HS-27A (cell line): ENCODE data around the gene PPFIA4.

ENCODE experiments used
- DNase-seq: peaks from one replicate; pipeline ENCODE4 v3.0.0-alpha.2; 2012; ENCODE audit warnings: low read depth, missing footprints

Gene PPFIA4

DNA sequence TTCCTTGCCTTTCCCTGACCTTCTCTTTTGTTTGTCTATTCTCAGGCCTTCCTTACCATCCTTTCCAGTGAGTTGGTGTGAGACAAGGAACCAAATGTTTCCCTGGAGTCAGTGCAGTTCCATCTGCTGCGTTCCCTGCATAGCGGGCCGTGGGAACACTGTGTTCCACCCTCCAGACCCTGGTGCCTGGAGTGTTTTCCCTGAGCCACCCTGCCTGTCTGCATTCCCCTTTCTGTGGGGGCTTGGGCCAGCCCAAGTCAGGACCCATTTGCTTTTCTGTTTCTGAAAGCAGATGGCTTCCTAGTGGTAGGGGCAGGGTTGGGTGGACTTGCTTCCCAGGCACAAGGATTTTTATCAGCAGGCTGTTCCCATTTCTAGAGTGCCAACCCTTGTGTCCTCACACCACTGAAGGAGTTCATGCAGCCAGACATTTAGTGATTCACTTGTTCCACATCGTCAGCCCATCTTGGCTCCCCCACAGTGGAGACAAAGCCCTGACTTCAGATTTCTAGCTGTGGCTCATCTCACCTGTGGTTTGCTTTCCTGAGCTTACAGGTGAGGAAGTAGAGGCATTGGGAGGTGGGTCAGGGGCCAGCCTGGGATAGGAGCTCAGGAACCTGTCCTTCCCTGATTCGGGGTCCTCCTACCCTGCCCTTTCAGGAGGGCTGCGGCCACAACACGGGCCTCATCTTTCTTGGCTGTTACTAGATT, 73.7 kb downstream of the PPFIA4 start:
- DNase-seq = no peak

DNA sequence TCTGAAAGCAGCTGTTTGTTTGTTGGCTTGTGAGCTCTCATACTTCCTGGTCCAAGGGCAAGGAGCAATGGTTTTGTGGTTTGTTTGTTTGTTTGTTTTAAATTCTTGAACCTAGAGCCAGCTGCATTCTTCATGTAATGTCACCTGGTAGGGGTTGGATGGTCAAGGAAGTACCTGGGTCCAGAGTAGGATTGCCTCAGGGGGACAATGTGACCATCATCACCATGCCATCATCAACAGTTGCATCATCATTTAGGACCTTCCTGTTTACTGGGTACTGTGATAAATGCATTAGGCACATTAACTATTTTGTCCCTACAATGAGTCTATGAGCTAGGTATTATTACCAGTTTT, 74.2 kb downstream of the PPFIA4 start:
- DNase-seq = no peak

- DNase-seq = no peak
These were observed 75.7 kb downstream of the PPFIA4 start for GRCh38 chr1:203101813-203102634.

DNA sequence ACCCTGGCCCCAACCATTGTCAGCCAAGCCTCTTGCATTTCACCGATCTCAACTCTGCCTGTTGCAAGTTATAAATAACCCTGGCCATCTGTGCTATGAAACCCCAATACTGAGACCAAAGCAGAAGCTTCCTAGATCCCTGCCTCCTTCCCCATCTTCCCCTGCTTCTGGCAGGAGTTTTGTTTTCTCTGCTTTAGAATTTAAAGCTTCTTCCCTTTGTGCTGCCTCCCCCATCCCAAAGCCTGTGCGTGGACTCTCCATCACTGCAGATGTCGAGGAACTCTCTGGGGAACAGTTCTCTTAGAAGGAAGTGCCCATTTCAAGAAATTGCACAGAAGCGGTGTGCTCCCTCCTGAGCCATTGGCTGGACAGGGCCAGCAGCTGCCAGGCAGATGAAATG, 76.9 kb downstream of the PPFIA4 start:
- no peak for DNase-seq

GRCh38 chr1:203103829-203104495, 77.7 kb downstream of the PPFIA4 start:
- DNase-seq = no peak

GRCh38 chr1:203104789-203105390, 78.6 kb downstream of the PPFIA4 start:
- no peak for DNase-seq

GRCh38 chr1:203112475-203112874, 86.2 kb downstream of the PPFIA4 start:
- DNase-seq = no peak

DNA sequence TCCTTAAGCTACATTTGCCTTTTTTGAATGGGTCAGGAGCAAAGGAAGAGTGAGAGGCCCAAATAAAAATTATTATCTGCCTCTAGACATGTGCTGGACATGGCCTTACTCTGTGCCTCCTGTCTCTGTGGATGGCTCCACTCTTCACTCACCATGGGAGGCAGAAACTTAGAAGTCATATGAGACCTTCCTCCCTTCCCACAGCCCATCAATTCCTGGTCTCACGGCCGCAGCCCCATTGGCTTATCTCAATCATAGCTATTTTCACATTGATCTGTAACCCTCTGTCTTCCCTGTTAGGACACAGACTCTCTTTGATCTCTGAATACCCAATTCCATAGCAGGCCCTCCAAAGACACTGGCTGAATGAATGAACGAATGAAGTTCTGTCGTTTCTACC, 87.0 kb downstream of the PPFIA4 start:
- no peak for DNase-seq

- DNase-seq = no peak
These were observed 87.9 kb downstream of the PPFIA4 start for GRCh38 chr1:203114202-203114601.

DNA sequence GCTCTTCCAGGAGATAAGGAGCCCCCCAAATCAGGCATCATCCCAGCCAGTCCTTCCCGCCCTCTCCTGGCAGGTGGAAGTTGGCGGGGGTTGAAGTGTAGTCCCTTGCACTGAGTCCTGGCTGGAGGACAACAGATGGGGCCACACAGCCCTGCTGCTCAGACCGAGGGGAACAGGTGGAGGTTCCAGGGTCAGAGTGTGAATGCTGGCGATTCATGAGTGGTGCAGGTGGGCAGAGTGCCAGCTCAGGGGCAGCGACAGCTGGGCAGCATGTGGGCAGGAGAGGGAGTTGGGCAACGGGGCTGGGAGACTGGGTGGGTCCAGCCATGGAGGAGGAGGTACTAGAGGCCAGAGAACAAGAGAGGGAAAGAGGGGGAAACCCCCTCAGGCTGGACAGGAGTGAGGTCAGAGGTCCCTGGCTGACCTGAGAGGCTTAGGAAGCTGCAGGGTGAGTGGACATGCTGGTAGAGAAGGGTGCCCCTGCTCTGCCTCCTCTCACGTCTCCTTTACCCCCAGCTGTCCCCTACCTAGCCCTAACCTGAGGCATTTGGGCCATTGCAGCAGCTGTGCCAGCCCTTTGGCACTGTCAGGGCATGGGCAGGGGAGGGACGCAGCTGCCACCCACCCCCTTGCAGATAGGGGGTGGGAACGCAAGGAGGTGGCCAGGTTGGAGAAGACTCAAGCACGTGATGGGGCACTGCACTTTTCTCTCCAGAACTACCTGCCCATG, 90.0 kb downstream of the PPFIA4 start:
- no peak for DNase-seq

- no peak for DNase-seq
These were observed 91.6 kb downstream of the PPFIA4 start for GRCh38 chr1:203117611-203118575.

GRCh38 chr1:203120325-203121153, 94.2 kb downstream of the PPFIA4 start:
- DNase-seq = no peak

- no peak for DNase-seq
These were observed 95.1 kb downstream of the PPFIA4 start for GRCh38 chr1:203121186-203122015.

GRCh38 chr1:203122159-203122558, 95.9 kb downstream of the PPFIA4 start:
- no peak for DNase-seq

DNA sequence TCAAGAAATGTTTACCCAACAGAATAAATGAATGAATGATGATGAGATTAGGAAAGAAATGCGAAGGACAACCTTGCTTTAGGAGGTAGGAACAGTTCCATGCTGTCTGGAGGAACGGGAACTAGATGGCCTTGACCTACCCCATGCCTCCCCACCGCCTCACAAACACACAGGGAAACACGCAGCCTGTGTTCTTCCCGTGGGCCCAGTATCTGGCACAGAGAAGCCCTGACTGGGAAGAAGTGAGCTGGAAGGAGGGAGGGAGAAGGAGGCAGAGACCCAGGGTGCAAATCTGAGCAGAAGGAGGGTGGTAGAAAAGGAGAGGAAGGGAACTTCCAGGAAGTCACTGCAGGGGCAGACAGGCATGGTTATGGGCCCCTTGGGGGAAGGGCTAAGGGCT, 97.7 kb downstream of the PPFIA4 start:
- DNase-seq = no peak

DNA sequence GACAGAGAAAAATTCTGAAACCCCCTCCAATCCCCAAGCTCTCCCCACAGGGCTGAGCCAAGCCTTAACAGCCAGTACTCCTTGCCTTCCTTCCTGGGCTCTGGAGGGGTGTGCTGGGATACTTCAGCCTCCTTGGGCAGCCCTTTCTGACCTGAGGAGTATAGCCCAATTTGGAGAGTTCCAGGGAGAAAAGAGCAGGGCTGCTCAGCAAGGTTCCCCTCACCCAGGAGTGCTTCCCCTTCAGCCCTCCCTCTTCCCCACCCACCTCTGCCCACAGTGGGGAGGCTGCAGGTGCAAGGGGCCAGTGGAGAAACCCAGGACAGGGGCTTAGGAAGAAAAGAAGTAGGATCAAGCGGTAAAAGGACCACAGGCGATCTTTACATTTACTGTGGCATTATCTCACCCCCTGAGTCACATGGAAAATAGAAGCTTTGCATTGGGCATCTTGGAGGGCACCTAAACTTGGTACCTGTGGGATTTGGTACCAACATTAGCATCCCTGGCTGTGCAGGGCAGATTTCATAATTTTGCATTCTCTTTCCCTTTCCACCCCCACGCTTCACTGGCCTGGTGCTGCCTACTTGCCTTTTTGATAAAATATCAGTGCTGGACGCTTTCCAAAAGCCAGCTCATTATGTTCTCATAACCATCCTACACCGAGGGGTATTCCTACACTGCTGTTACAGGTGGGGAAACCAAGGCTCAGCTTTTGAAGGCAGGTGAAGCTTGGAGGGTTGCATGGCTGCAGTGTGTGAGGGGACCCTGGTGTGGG, 98.4 kb downstream of the PPFIA4 start:
- DNase-seq = no peak

DNA sequence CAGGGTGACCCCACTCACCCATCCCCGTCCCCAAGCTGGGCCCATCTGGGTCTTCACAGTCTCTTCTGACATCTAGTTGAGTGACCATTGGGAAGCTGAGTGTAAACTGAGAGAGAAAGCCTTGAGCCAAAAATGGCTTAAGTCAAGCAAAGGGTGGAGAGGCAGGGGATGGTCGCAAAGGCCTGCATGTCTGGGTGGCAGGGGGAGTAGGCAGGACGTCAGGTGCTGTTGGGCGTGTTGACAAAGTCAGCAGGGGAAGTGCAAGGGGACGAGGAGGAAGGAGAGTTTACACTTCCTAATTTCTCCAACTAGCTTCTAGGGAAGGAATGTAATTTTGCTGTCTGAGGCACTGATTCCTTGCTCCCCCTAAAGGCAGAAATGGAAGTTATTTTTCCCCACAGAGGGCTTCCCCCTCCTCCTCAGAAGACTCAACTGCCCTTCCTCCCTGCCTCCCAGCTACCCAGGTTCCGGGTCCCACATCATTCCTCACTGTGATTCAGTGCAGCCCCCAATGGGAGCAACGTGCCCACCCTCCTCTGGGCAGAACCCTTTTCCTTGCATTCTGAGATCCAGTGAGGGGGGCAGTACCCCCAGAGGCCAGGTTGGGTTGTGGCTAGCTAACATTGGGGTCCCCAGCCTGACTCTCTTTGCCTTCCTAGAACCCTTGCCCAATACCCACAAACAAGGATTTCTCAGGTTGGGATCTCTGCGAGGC, 100.0 kb downstream of the PPFIA4 start:
- no peak for DNase-seq
